Esophagus squamous epithelium (tissue), 5 donors: ENCODE results near the gene TSPAN8. TPM values are rescaled to one million over a fixed set of nuclear protein-coding genes. Genes with fewer than 3 reads are reported as not detected.
"Not testable (repeated sequence)": the region's sequence is repeated elsewhere in the genome, so short reads cannot be mapped to it uniquely, and the experiment has no call there.

ENCODE experiments used
- DNase-seq: peaks from one replicate; lab custom pipeline; 2025; lab: John Stamatoyannopoulos, UW
- H3K27ac ChIP-seq, 4 donors: fragments of 200-600 bp; sonication (generic); one replicate each; pipeline ENCODE4 v1.5.1; 2016 to 2019; ENCODE audit warnings: mild to moderate bottlenecking in 1 of 4
- H3K27me3 ChIP-seq, 4 donors: fragments of 200-600 bp; sonication (generic); 1 replicate in 3 of 4; 2 replicates in 1 of 4; pipeline versions ENCODE4 v1.5.1 to v1.6.0; 2017 to 2021; ENCODE audit warnings: antibody characterized with exemption in 1 of 4
- H3K36me3 ChIP-seq, 3 donors: fragments of 200-600 bp; sonication (generic); one replicate each; pipeline ENCODE4 v1.5.1; 2016 to 2019
- H3K4me1 ChIP-seq, 3 donors: fragments of 200-600 bp; sonication (generic); one replicate each; pipeline ENCODE4 v1.5.1; 2017 to 2019
- H3K4me3 ChIP-seq, 4 donors: fragments of 200-600 bp; sonication (generic); 1 replicate in 3 of 4; 2 replicates in 1 of 4; pipeline ENCODE4 v1.5.1; 2016 to 2019; ENCODE audit warnings: mild to moderate bottlenecking in 2 of 4, moderate library complexity in 1 of 4
- H3K9me3 ChIP-seq, 3 donors: fragments of 200-600 bp; sonication (generic); one replicate each; pipeline ENCODE4 v1.5.1; 2016 to 2019
- CTCF ChIP-seq, 6 experiments: fragments of 450-650 bp in 4 of 6; fragments of 200-600 bp in 2 of 6; sonication (generic) in 2 of 6; IDR thresholded peaks; one replicate each; pipeline ENCODE4 v1.5.1; 2016 to 2019; ENCODE audit warnings: antibody characterized with exemption in 6 of 6, mild to moderate bottlenecking in 4 of 6, moderate library complexity in 4 of 6
- POLR2A ChIP-seq, 4 donors: fragments of 450-650 bp; IDR thresholded peaks; one replicate each; pipeline ENCODE4 v1.6.1; 2017; ENCODE audit warnings: antibody characterized with exemption in 4 of 4, mild to moderate bottlenecking in 4 of 4, moderate library complexity in 3 of 4
- WGBS, 2 donors: methylation state at CpG; one replicate each; pipeline ENCODE4 v1.1.5; 2018; 5-methylcytosine and 5-hydroxymethylcytosine counted together
- intact Hi-C: fragments of 100-400 bp; cut with DNase I; formaldehyde crosslinking; loops from one replicate; pipeline ENCODE4 v1.15.0; 2022
- total RNA-seq, 4 donors: library from RNA; depleted of rRNA; stranded (reverse); fragments of >200 nt; gene quantifications; one replicate each; pipeline ENCODE4 v1.1.0, GENCODE V29; 2016
- donor health status: DM: yes; HTN: yes; CAD: no.

Gene TSPAN8
- total RNA-seq, 4 donors from 2014 or later, result 2.2 to 3.4 TPM; not detected in 2

- H3K36me3 ChIP-seq, result no peaks in the 10 kb centered on the region
- H3K4me3 ChIP-seq, result no peak overlapping the region
- intact Hi-C loops, result no loop called here
- H3K4me1 ChIP-seq, result no peaks in the 10 kb centered on the region
- WGBS, 2 donors, result 61 to 67% methylated on average over 2 of the region's 2 CpGs
- no peak for DNase-seq
- no peaks in the 10 kb centered on the region for H3K27me3 ChIP-seq
- H3K27ac ChIP-seq, result no peak overlapping the region
- H3K9me3 ChIP-seq, result no peaks in the 10 kb centered on the region
- TF ChIP-seq CTCF (IDR thresholded peaks at IDR 0.05) (no peak), POLR2A (IDR thresholded peaks at IDR 0.05) (no peak)
These were observed 28.4 kb downstream of the TSPAN8 start for GRCh38 chr12:71129364-71129763.

DNA sequence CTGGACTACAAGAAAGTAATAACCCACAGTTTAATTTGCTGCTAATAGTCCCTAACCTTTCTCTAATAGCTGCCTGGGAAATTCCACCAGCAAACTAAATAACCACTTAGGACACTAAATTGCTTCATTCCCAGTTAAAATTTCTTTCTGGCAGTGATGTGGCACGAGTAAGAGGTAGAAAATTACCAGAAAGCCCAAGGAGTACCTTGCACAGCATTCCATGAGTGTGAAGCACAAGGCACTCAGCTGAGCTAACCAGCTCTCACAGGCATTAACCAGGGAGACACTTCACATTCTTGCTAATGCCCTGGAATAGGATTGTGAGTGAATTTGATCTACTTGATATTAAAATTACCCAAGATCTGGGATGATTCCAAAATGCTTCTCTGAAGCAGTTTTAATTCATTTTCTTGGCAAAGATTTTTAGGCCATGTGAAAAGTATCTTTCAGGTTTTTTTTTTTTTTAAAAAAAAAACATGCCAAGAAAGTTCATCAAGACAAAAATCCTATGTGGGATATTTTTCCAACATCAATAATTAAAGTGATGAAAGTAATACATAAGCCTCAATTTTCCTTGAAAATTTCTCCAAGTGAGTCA is 29.5 kb downstream of the TSPAN8 start:
- H3K9me3 ChIP-seq, result no peaks in the 10 kb centered on the region
- no peaks in the 10 kb centered on the region for H3K27me3 ChIP-seq
- no peaks in the 10 kb centered on the region for H3K4me1 ChIP-seq
- intact Hi-C loops, result no loop called here
- 9 to 14% methylated on average over 1 of the region's 1 CpG for WGBS, 2 donors
- H3K27ac ChIP-seq, result no peak overlapping the region
- no peak for DNase-seq
- no peaks in the 10 kb centered on the region for H3K36me3 ChIP-seq
- no peak overlapping the region for H3K4me3 ChIP-seq
- TF ChIP-seq POLR2A (IDR thresholded peaks at IDR 0.05), result no peak
- no peak for TF ChIP-seq CTCF (IDR thresholded peaks at IDR 0.05)

DNA sequence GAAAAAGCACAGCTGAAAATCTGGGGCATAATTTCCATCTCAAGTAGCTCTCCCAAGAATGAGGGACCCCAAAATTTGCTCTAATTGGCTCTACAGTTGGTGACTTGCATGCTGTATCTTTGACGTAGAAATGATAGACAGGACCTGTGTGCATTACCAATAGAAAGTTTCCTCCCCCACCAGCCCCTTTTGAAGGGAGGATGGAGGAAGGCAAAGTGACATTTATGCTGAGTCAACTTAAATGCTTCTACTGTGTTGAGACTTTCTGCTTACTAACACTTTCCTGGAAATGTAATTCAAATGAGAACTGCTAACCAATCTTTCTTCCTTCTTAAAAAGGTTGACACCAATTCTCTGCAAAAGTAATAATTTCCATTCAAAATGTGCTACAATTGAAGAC is 31.9 kb downstream of the TSPAN8 start:
- 91 to 100% methylated on average over 1 of the region's 1 CpG for WGBS, 2 donors
- intact Hi-C loops, result no loop called here

DNA sequence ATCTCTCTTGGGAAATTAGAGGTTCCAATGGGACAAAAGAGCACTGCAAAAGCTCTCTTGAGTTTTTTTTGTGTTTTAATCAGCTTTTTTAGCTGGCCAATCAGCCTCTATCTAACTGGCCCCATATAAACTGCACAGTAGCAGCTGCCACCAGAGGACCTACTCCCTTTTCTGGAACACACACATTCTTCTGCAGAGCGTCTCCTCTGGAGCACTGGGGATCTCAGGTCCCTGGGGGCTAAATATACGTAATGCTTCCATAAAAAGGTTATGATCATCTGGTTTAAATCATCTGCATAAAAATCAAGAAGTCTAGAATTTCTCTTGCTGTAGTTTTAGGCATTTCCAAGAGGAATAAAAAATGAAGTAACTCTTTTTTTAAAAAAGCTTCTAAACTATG is 32.3 kb downstream of the TSPAN8 start:
- intact Hi-C loops, result no loop called here
- TF ChIP-seq CTCF (IDR thresholded peaks at IDR 0.05) (no peak), POLR2A (IDR thresholded peaks at IDR 0.05) (no peak)
- H3K27ac ChIP-seq, result no peak overlapping the region
- WGBS, 2 donors, result 21 to 33% methylated on average over 2 of the region's 2 CpGs
- H3K9me3 ChIP-seq, result no peaks in the 10 kb centered on the region
- H3K4me3 ChIP-seq, result no peak overlapping the region
- no peak for DNase-seq
- H3K36me3 ChIP-seq, result no peaks in the 10 kb centered on the region
- H3K4me1 ChIP-seq, result no peaks in the 10 kb centered on the region
- no peaks in the 10 kb centered on the region for H3K27me3 ChIP-seq

More for the DNA sequence above, 31.9 kb downstream of the TSPAN8 start:
- no peaks in the 10 kb centered on the region for H3K4me1 ChIP-seq
- H3K36me3 ChIP-seq, result no peaks in the 10 kb centered on the region
- no peak overlapping the region for H3K4me3 ChIP-seq
- no peaks in the 10 kb centered on the region for H3K9me3 ChIP-seq
- H3K27ac ChIP-seq, result no peak overlapping the region
- DNase-seq, result no peak
- TF ChIP-seq POLR2A (IDR thresholded peaks at IDR 0.05), result no peak
- no peak for TF ChIP-seq CTCF (IDR thresholded peaks at IDR 0.05)
- no peaks in the 10 kb centered on the region for H3K27me3 ChIP-seq

DNA sequence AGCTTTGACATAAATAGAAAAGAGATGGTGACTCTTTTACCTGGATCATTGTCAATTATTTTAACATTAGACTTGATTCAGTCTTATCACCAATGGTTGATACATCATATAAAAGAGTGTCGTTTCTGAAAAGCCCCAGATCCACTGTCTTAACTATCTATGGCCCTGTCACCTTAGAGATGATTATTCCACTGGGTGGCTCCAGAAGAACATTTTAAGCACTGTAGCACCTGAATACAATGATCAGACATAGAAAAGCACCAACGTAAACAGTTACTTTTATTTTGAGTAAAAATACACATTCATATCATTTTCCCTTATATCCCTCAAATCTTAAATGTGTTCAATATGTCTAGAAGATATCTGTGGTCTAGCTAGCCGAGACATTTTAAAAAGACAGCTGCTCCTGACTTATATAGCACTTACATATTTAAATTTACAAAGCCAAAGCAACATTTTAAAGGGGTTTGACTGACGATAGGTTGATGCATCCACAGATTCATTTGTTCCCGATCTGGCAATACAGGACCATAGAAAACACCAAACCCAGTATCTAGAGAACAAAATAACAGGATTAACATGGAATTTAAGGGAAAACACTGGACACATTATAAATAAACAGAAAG is 32.9 kb downstream of the TSPAN8 start:
- TF ChIP-seq POLR2A (IDR thresholded peaks at IDR 0.05) (no peak), CTCF (IDR thresholded peaks at IDR 0.05) (no peak)
- Histone ChIP-seq H3K27me3 (no peaks in the 10 kb centered on the region), H3K9me3 (no peaks in the 10 kb centered on the region), H3K4me1 (no peaks in the 10 kb centered on the region), H3K36me3 (no peaks in the 10 kb centered on the region), H3K4me3 (no peak overlapping the region), H3K27ac (no peak overlapping the region)
- no peak for DNase-seq
- 54 to 59% methylated on average over 5 of the region's 5 CpGs for WGBS, 2 donors
- intact Hi-C loops, result no loop called here

- H3K27me3 ChIP-seq, H3K27ac ChIP-seq, H3K4me3 ChIP-seq, intact Hi-C loops, H3K4me1 ChIP-seq, H3K36me3 ChIP-seq, H3K9me3 ChIP-seq, DNase-seq: not testable (repeated sequence)
- WGBS, 2 donors, result 33 to 57% methylated on average over 1 of the region's 1 CpG
These were observed 44.7 kb downstream of the TSPAN8 start for GRCh38 chr12:71113148-71113547.
